GM21360 (cell line): Measurements from ENCODE around the gene CPT1C.

ENCODE experiments used
- ATAC-seq: cut with Tn5 transposase; IDR thresholded peaks from one replicate; pipeline ENCODE4 v1.9.1; 2021; ENCODE audit warnings: mild to moderate bottlenecking, moderate library complexity; ENCODE audit not compliant: unreplicated experiment

CPT1C gene

DNA sequence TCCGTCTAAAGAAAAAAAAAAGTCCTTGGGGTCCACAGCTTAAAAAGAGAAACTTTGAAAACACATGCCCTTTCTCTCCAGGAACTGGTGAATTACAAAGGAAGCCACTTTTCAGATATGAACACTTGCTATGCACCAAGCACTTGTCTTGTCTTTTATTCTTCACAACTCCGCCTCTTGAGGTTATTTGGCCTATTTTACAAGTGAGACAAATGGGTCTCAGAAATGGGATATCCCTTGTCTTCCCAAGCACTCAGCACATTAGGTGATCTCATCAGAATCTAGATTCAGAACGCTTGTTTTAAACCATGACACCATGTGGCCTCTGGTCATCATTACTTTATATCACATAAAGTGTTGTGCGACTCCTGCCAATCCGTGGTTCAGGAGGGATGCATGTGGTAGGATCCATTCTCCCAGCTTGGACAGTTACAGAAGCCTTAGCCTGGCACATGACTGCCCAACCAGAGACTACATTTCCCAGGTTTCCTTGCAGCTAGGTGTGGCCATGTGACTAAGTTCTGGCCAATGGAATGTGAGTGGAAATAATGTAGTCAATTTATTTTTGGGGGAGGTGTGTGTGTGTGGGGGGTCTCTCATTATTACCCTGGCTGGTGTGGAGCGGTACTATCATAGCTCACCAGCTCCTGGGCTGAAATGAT is 58.3 kb downstream of the CPT1C start:
- ATAC-seq, result no peak

DNA sequence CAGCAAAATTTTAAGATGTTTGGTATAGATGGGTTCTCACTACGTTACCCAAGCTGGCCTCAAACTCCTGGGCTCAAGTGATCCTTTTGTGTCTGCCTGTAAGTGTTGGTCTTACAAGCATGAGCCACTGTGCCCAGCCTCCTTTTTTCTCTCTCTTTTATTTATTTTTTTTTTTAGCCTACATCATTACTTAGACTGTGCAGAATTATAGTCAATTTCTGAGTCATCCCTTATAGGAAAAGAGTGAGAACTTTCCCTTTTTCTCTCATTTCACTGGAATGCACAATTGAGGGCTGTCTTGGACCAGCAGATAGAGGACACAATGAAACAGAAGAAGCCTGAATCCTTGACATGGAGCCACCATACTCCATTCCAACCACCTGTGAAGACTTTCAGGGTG is 58.9 kb downstream of the CPT1C start:
- ATAC-seq, result no peak

DNA sequence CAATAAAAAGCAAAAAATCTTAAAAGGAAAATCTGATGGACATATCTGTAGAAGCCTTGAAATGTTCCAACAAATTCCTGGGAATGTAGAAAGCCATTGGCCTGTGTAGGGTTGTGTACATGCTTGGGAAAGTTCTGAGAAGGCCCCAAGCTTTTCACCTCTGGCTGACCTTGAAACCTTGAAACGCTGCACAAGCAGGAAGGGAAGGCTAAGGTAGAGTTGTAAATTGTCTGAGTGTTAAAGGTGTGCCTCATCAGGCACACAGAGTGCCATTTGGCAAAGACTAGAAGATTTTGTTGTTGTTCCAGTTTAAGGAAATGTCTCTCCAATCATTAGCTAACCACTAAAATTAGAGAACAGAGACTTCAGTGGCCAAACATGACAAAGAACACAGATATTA is 61.8 kb downstream of the CPT1C start:
- ATAC-seq, result no peak

DNA sequence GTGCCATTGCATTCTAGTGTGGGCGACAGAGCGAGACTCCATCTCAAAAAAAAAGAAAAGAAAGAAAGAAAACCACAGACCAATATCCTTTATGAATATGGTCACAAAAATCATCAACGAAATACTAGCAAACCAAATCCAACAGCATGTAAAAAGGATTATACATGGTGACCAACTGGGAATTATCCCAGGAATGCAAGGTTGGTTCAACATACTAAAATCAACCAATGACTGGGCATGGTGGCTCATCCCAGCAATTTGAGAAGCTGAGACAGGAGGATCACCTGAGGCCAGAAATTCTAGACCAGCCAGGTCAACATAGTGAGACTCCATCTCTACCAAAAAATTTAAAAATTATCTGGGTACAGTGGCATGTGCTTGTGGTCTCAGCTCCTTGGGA is 65.0 kb downstream of the CPT1C start:
- no peak for ATAC-seq

DNA sequence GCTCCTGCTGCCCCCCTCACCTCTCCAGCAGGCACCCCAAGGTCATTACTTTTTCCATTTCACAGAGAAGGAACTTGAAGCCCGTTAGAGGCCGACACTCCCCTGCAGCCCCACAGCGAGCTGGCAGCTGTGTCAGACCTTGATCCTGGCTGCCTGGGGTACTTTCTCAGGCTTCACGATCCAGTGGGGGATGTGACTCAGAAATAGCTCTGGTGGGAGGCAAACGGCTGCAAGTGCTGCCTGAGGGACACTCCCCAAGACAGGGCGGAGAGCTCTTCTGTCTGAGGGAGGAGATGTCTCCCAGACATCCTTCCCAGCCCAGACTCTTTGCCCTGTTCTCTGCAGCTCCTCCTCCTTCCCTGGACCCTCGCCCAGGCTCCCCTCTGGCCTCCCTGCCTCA is 67.4 kb downstream of the CPT1C start:
- no peak for ATAC-seq

DNA sequence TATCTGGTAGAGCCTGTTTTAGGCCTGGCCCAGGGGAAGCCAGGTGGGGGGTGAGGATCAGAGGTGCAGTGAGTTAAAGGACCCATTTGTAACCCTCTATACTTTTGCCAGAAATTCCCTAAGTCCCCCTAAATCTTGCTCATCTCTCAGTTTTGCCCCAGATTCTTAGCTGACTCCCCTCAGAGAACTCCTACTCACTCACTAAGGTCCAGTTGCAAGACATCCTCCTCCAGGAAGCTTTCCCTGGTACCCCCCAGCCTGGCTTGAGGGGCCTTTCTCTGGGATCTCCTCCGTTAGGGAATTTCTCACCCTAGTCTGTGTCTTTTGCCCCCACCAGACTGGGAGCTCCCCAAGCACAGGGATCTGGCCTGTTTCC is 70.3 kb downstream of the CPT1C start:
- no peak for ATAC-seq

DNA sequence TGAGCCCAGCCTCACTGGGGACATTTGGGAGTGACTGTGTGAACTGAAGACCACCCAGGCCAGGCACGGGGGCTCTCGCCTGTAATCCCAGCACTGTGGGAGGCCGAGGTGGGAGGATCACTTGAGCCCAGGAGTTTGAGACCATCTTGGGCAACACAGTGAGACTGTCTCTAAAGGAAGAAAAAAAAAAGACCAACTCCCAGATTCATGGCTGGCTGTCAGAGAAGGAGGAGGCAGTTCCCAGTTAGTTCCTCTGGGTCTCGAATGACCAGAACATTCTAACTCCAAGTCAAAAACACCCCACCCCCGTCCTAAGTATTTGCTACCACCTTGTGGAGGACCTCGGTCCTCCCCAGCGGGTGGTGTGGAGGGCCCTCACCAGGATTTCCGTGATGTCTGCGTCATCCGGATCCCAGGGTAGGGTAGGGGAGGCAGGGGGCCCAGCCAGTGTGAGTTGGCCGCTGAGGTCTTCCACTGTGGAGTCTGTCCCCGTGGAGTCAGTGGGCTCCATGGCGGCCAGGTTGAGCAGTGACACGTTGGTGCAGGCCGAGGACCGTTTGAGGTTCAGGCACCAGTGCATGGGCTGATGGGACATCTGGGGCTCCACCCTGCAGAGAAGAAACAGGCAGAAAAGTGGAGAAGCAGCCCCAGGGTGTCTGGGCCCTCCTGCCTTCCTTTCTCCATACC is 70.9 kb downstream of the CPT1C start:
- no peak for ATAC-seq

DNA sequence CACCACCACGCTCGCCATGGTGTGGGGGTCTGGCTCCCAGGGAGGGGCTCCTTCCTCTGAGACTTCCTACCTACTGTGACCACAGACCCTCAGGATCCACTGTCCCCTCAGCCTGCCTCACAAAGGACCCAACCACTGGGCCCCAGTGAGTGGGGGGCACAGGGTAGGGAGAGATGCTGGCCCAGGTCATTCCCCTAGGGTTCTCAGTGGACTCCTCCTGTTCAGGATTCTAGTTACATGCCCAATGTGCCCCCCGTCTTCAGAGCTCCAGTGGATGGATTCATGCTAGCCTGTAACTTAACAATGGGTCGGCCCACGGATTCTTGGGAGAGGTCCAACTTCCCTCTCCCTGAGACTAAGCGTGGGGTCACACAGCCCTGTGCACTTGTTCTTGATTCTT is 72.3 kb downstream of the CPT1C start, which contains the start of gene TSKS:
TSKS (minus strand) TSS at position 77 of the 400 bp plus-strand sequence; CDS start at position 18, 59 bp downstream.
- ATAC-seq, result no peak
